Measurements from ENCODE around the gene NUTM2E. TPM values are rescaled to one million over a fixed set of nuclear protein-coding genes. Genes with fewer than 3 reads are reported as not detected.
A peak's percentile ranks its signal among the peaks of the same experiment; 100 is the strongest.
"Not testable (repeated sequence)": the region's sequence is repeated elsewhere in the genome, so short reads cannot be mapped to it uniquely, and the experiment has no call there.

NUTM2E gene
- total RNA-seq = 0.36 and 0.40 TPM in 2 replicates
- long read RNA-seq = 0 reads

- peak within 1 kb of the TSS; percentile 88 for H3K4me3 Mint-ChIP-seq (ENCODE audit: low read depth)
- not testable (repeated sequence) for H3K4me1 Mint-ChIP-seq (ENCODE audit: low read depth); H3K36me3 Mint-ChIP-seq (ENCODE audit: insufficient read depth); H3K27me3 Mint-ChIP-seq; H3K9me3 Mint-ChIP-seq (ENCODE audit: low read depth)
- peak within 1 kb of the TSS; percentile 95 for H3K27ac Mint-ChIP-seq
- peak; percentile 57 for DNase-seq (ENCODE audit: low spot score, unreplicated experiment)
Observed at GRCh38 chr10:79826496-79827215, at the start of gene NUTM2E. TSS of gene NUTM2E (plus strand) at chr10:79826739. CDS start at chr10:79841741, 15,002 bp downstream.

DNA sequence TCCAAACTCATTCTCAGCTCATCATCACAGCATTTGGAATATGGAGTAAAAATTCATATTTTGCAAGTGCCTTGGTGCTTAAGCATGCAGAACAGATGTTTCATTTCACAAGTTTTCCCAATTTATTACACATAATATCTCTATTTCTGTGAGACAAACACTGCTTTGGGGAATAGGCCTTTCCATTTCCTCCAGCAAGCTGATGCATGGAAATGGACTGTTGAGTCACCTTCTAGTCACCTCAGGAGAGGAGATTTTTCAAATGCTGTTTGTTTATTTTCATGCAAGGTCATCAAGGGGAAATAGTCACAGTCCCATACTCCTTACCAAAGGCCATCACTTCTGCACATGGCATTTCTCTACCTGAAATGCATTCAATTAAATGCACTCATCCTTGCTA lies 48.5 kb upstream of the NUTM2E start:
- not testable (repeated sequence) for H3K9me3 Mint-ChIP-seq (ENCODE audit: low read depth); H3K36me3 Mint-ChIP-seq (ENCODE audit: insufficient read depth); H3K27me3 Mint-ChIP-seq; H3K4me3 Mint-ChIP-seq (ENCODE audit: low read depth); H3K27ac Mint-ChIP-seq; H3K4me1 Mint-ChIP-seq (ENCODE audit: low read depth); DNase-seq (ENCODE audit: low spot score, unreplicated experiment)

DNA sequence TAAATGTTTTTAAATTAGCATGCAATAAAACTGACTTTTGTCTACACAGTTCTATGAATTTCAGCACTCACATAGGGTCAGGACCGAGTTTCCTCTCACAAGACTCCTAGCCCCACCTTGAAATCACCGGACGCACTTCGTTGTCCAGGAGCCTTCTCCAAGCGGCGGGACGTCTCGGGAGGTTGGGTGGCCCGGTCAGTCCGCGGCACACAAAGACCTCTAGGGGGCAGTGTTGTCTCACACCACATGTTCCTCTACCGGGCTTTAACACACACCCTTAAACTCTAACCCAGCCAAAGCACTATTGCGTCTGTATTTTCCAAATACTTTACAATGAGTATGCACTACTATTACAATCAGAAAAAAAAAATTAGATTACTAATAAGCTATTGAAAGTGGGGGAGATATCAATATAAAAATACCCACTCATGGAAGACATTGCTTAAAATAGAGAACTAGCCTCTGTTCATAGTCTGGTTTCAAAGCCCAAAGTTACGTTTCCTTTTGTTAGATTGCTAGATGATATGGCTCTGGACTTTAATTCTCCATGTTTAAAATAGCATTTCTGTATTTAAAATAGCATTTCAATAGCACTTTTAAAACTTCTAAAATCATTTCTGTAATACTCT lies 47.1 kb upstream of the NUTM2E start:
- peak; percentile 50 for DNase-seq (ENCODE audit: low spot score, unreplicated experiment)
- H3K27me3 Mint-ChIP-seq; H3K4me3 Mint-ChIP-seq (ENCODE audit: low read depth); H3K27ac Mint-ChIP-seq; H3K36me3 Mint-ChIP-seq (ENCODE audit: insufficient read depth); H3K4me1 Mint-ChIP-seq (ENCODE audit: low read depth); H3K9me3 Mint-ChIP-seq (ENCODE audit: low read depth): not testable (repeated sequence)
- TF ChIP-seq, protein P1, sequence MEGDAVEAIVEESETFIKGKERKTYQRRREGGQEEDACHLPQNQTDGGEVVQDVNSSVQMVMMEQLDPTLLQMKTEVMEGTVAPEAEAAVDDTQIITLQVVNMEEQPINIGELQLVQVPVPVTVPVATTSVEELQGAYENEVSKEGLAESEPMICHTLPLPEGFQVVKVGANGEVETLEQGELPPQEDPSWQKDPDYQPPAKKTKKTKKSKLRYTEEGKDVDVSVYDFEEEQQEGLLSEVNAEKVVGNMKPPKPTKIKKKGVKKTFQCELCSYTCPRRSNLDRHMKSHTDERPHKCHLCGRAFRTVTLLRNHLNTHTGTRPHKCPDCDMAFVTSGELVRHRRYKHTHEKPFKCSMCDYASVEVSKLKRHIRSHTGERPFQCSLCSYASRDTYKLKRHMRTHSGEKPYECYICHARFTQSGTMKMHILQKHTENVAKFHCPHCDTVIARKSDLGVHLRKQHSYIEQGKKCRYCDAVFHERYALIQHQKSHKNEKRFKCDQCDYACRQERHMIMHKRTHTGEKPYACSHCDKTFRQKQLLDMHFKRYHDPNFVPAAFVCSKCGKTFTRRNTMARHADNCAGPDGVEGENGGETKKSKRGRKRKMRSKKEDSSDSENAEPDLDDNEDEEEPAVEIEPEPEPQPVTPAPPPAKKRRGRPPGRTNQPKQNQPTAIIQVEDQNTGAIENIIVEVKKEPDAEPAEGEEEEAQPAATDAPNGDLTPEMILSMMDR (IDR thresholded peaks at IDR 0.05; ENCODE audit: unreplicated experiment) = peak; percentile 68

- H3K36me3 Mint-ChIP-seq (ENCODE audit: insufficient read depth); H3K4me3 Mint-ChIP-seq (ENCODE audit: low read depth); H3K9me3 Mint-ChIP-seq (ENCODE audit: low read depth); DNase-seq (ENCODE audit: low spot score, unreplicated experiment); H3K4me1 Mint-ChIP-seq (ENCODE audit: low read depth); H3K27me3 Mint-ChIP-seq; H3K27ac Mint-ChIP-seq: not testable (repeated sequence)
Observed at GRCh38 chr10:79779992-79780391, 46.5 kb upstream of the NUTM2E start.

DNA sequence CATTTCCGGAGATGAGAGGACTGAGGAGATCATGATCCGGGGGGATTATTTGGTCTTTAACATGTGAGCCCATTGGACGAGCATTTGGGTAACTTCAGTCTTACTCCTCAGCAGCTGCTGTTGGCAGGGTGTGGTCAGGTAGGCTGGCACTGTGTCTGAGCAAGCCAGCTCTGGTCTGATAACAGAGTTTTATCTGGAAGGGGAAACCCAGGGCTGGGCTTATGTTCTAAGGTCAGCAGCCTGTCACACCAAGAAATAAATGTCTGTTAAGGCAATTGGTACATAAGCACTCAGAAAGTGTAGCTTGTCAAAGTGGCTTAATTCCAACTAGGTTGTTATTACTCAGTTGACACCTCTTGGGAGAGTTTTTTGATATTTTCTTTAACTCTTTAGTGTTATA lies 45.0 kb upstream of the NUTM2E start:
- H3K4me3 Mint-ChIP-seq (ENCODE audit: low read depth); DNase-seq (ENCODE audit: low spot score, unreplicated experiment); H3K27me3 Mint-ChIP-seq; H3K4me1 Mint-ChIP-seq (ENCODE audit: low read depth); H3K36me3 Mint-ChIP-seq (ENCODE audit: insufficient read depth); H3K9me3 Mint-ChIP-seq (ENCODE audit: low read depth); H3K27ac Mint-ChIP-seq: not testable (repeated sequence)

GRCh38 chr10:79787455-79787952 lies 39.0 kb upstream of the NUTM2E start:
- not testable (repeated sequence) for H3K4me3 Mint-ChIP-seq (ENCODE audit: low read depth); H3K36me3 Mint-ChIP-seq (ENCODE audit: insufficient read depth); H3K9me3 Mint-ChIP-seq (ENCODE audit: low read depth); H3K4me1 Mint-ChIP-seq (ENCODE audit: low read depth); H3K27ac Mint-ChIP-seq; H3K27me3 Mint-ChIP-seq; DNase-seq (ENCODE audit: low spot score, unreplicated experiment)

DNA sequence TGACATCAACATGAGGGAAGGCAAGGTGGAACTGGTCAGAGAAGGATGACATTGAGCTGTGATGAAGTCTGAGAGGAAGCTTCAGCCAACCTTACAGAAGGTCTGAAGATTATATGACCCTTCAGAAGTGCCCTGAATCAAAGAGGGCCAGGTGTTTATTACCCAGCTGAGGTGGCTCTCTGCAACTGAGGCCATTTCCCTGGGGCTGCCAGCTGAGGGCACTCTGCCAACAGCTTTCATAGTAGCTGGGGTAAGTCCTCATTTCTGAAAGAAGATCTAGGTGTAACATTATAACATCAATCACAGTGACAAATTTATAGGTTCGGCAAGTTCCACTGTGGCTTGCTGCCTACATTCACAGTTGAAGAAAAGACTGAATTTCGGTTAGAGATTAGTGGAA lies 37.2 kb upstream of the NUTM2E start:
- H3K36me3 Mint-ChIP-seq (ENCODE audit: insufficient read depth); H3K9me3 Mint-ChIP-seq (ENCODE audit: low read depth); H3K4me3 Mint-ChIP-seq (ENCODE audit: low read depth); H3K4me1 Mint-ChIP-seq (ENCODE audit: low read depth); H3K27me3 Mint-ChIP-seq; DNase-seq (ENCODE audit: low spot score, unreplicated experiment); H3K27ac Mint-ChIP-seq: not testable (repeated sequence)

DNA sequence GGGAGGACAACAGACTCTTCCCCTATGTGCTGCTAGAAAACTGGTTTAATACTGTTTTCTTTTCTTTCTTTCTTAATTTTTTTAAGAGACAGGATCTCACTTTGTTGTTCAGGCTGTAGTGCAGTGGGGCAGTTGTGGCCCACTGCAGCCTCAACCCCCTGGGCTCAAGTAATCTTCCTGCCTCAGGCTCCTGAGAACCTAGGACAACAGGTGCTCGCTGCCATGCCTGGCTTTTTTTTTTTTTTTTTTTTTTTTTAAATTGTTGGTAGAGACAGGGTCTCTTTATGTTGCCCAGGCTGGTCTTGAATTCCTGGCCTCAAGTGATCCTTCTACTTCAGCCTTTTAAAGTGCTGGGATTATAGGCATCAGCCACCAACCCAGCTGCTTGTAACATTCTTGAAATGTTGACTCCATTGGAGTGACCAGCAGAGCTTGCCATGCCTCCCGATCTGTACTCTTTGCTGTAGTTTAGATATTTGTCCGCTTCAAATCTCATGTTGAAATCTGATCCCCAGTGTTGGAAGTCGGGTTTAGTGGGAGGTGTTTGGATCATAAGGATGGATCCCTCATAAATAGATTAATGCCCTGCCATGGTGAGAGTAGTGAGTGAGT lies 34.5 kb upstream of the NUTM2E start:
- not testable (repeated sequence) for DNase-seq (ENCODE audit: low spot score, unreplicated experiment); H3K4me3 Mint-ChIP-seq (ENCODE audit: low read depth); H3K27me3 Mint-ChIP-seq; H3K4me1 Mint-ChIP-seq (ENCODE audit: low read depth); H3K9me3 Mint-ChIP-seq (ENCODE audit: low read depth); H3K36me3 Mint-ChIP-seq (ENCODE audit: insufficient read depth); H3K27ac Mint-ChIP-seq

DNA sequence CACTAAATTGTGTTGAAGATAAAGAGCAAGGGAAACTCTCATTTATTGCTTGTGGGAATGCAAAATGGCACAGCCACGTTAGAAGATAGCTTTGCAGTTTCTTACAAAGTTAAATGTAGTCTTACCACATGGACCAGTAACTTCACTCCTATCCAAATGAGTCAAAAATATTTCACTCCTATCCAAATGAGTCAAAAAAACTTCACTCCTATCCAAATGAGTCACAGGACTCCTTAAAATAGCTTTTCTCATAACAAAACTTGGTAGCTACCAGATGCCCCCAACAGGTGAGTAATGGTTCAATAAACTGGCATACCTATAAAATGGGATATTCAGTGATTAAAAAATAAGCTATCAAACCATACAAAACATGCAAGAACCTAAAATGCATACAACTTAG lies 27.2 kb upstream of the NUTM2E start:
- not testable (repeated sequence) for DNase-seq (ENCODE audit: low spot score, unreplicated experiment); H3K9me3 Mint-ChIP-seq (ENCODE audit: low read depth); H3K4me1 Mint-ChIP-seq (ENCODE audit: low read depth); H3K36me3 Mint-ChIP-seq (ENCODE audit: insufficient read depth); H3K4me3 Mint-ChIP-seq (ENCODE audit: low read depth); H3K27ac Mint-ChIP-seq; H3K27me3 Mint-ChIP-seq

GRCh38 chr10:79805857-79806256 lies 20.7 kb upstream of the NUTM2E start:
- not testable (repeated sequence) for H3K27ac Mint-ChIP-seq; H3K36me3 Mint-ChIP-seq (ENCODE audit: insufficient read depth); DNase-seq (ENCODE audit: low spot score, unreplicated experiment); H3K27me3 Mint-ChIP-seq; H3K9me3 Mint-ChIP-seq (ENCODE audit: low read depth); H3K4me3 Mint-ChIP-seq (ENCODE audit: low read depth); H3K4me1 Mint-ChIP-seq (ENCODE audit: low read depth)

- H3K4me3 Mint-ChIP-seq (ENCODE audit: low read depth); H3K4me1 Mint-ChIP-seq (ENCODE audit: low read depth); H3K27ac Mint-ChIP-seq; H3K27me3 Mint-ChIP-seq; DNase-seq (ENCODE audit: low spot score, unreplicated experiment); H3K36me3 Mint-ChIP-seq (ENCODE audit: insufficient read depth); H3K9me3 Mint-ChIP-seq (ENCODE audit: low read depth): not testable (repeated sequence)
Observed at GRCh38 chr10:79811895-79812294, 14.6 kb upstream of the NUTM2E start.

- not testable (repeated sequence) for H3K4me3 Mint-ChIP-seq (ENCODE audit: low read depth); H3K27me3 Mint-ChIP-seq
Observed at GRCh38 chr10:79816290-79816689, 10.2 kb upstream of the NUTM2E start.

More at GRCh38 chr10:79816290-79816689, 10.2 kb upstream of the NUTM2E start:
- not testable (repeated sequence) for H3K9me3 Mint-ChIP-seq (ENCODE audit: low read depth); DNase-seq (ENCODE audit: low spot score, unreplicated experiment); H3K4me1 Mint-ChIP-seq (ENCODE audit: low read depth); H3K36me3 Mint-ChIP-seq (ENCODE audit: insufficient read depth); H3K27ac Mint-ChIP-seq

Data from progenitor cell of endocrine pancreas (in vitro differentiated cells).